PC-9 (cell line): ENCODE results near the gene TMEM9.

Source experiments
- CTCF ChIP-seq: fragments of 200-600 bp; sonication (generic); conservative IDR thresholded peaks from 2 replicates; pipeline ENCODE4 v1.6.1; 2017; ENCODE audit warnings: mixed run types, antibody characterized with exemption, mild to moderate bottlenecking, moderate library complexity
- EZH2 ChIP-seq: fragments of 200-600 bp; sonication (generic); IDR thresholded peaks from 2 replicates; pipeline ENCODE4 v1.8.0; 2017; ENCODE audit warnings: antibody characterized with exemption, low read depth

- no peak for TF ChIP-seq CTCF
- TF ChIP-seq EZH2, result no peak
Measured at GRCh38 chr1:201103666-201104065, 50.6 kb downstream of the TMEM9 start.
